ENCODE results near the gene NOC4L.

The NOC4L gene

DNA sequence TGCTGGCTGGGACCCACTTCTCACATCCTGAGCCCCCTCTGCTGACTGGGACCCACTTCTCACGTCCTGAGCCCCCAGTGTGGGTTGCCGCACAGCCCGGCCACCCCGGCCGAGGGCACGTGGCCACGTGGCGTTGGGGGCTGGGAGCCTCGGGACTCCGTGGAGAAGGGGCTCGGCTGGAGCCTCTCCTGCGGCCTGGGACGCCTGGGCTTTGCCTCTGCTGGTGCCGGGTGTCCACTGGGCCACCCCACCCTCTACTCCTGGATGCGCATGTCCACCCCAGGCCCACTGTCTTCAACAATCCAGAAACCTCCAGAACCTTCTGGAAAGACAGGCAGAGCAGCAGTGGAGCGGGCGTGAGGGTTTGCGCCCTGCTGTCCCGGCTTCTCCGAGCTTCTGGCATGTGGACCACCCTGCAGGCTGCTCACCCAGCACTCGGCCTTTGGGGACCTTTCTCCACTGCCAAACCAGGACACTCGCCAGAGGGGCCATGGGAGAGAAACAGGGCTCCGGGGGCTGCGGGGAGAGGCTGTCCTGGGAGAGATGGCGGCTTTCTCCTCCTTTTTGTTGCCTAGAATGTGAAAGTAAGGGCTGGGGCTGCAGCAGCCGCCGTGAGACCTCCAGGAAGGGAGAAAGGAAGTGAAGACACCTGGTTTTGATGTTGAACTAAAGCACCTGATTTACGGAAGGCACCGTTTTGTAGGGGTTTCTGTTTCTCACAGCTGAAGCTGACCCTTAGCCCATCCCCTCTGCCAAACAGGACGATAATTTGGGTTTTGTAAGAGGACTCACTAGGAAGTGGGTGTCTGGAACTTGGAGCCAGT lies 30.0 kb downstream of the NOC4L start:
- POLR2A ChIA-PET: no interaction called here
- TF ChIP-seq CTCF (IDR thresholded peaks at IDR 0.05; ENCODE audit: insufficient read depth, low read length, missing control alignments): no peak
- DNase-seq (ENCODE audit: low read depth, low spot score): no peak
- CTCF ChIA-PET: interaction anchor here (1.5 kb wide), 1 partner anchor 21 kb away, joined by 3 read pairs; no protein-coding TSS in a partner anchor
- H3K4me3 ChIP-seq (ENCODE audit: low read depth, low read length): no peak overlapping the region

DNA sequence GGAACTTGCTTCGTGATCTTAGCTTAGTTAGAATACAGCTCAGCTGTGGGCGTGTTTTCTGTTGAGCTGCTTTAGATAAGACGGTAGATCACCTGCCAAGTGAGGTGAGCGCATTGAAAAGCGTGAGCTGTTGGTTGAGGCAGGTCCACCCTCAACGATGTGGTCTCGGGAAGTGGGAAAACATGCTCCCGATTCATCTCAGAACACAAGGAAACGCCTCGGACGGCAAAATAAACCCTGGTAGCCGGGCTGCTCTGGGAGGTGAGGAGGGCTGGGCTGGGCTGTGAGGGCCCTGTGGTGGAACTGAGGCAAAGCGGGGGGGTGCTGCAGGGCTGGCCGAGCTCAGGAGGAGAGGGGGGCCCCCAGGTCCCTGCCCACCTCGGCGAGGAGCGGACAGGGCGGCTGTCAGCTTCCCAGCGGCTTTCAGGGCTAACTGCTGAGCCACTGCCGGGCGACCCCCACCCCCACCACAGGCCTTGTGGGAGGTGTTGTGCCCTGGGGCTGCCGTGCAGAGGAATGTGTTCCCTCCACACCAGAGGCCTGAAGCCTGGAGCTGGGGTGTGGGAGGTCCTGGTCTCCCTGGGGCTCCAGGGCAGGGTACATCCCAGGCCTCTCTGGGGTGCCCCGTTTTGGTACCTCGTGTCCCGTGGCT lies 30.7 kb downstream of the NOC4L start:
- no peak for DNase-seq (ENCODE audit: low read depth, low spot score)
- POLR2A ChIA-PET: no interaction called here
- CTCF ChIA-PET: interaction anchor here (1.5 to 1.7 kb wide), 2 partner anchors 21 to 239 kb away, joined by 3 read pairs; no protein-coding TSS in a partner anchor
- no peak for TF ChIP-seq CTCF (IDR thresholded peaks at IDR 0.05; ENCODE audit: insufficient read depth, low read length, missing control alignments)
- no peak overlapping the region for H3K4me3 ChIP-seq (ENCODE audit: low read depth, low read length)

DNA sequence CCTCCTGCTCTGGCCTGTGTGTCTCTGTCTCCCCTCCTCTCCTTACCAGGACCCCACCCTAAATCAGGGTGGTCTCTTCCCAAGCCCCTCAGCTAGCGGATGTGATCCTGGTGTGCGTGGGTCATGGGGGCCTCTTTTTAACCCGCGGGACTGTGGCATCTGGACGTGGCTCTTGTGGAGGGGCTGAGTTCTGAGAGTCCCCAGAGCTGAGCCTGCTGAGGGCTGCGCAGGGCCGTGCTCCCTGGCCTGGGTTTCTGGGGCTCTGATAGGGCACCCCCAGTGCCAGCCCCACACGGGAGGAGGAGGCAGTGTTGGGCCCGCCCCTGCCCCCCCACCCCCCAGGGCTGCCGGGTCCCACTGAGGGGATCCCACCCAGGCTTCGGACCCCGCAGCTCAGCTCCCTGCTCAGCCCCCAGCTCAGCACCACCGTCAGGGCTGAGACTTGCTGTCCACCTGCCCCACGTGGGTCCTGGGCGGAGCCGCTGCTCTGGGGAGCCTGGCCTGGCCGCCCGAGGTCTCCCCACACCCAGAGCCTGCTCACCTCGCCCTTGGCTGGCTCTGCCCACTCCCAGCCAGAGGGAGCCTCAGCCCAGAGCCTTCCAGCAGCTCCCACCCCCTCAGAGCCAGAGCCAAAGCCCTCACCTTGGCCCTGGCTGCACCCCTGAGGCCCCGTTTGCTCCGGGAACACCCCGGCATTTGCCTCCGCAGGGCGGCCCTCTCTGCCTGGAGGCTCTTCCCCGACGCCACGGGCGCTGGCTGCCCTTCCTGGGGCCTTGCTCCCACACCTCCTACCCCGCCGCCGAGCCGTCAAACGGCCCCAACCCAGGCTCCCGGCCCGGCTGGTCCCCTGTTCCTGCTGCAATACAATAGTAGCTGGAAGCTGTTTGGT lies 31.5 kb downstream of the NOC4L start:
- POLR2A ChIA-PET: no interaction called here

GRCh38 chr12:132176385-132176919 lies 32.2 kb downstream of the NOC4L start:
- ChIA-PET POLR2A (no interaction called here), CTCF (interaction anchor here (1.7 kb wide), 1 partner anchor 237 kb away, joined by 3 read pairs; no protein-coding TSS in a partner anchor)
- no peak overlapping the region for H3K4me3 ChIP-seq (ENCODE audit: low read depth, low read length)
- DNase-seq (ENCODE audit: low read depth, low spot score): no peak
- TF ChIP-seq CTCF (IDR thresholded peaks at IDR 0.05; ENCODE audit: insufficient read depth, low read length, missing control alignments): no peak

More for the DNA sequence above, 31.5 kb downstream of the NOC4L start:
- CTCF ChIA-PET: interaction anchor here (1.5 to 1.7 kb wide), 2 partner anchors 22 to 238 kb away, joined by 3 read pairs; no protein-coding TSS in a partner anchor
- no peak for DNase-seq (ENCODE audit: low read depth, low spot score)
- no peak overlapping the region for H3K4me3 ChIP-seq (ENCODE audit: low read depth, low read length)
- no peak for TF ChIP-seq CTCF (IDR thresholded peaks at IDR 0.05; ENCODE audit: insufficient read depth, low read length, missing control alignments)

DNA sequence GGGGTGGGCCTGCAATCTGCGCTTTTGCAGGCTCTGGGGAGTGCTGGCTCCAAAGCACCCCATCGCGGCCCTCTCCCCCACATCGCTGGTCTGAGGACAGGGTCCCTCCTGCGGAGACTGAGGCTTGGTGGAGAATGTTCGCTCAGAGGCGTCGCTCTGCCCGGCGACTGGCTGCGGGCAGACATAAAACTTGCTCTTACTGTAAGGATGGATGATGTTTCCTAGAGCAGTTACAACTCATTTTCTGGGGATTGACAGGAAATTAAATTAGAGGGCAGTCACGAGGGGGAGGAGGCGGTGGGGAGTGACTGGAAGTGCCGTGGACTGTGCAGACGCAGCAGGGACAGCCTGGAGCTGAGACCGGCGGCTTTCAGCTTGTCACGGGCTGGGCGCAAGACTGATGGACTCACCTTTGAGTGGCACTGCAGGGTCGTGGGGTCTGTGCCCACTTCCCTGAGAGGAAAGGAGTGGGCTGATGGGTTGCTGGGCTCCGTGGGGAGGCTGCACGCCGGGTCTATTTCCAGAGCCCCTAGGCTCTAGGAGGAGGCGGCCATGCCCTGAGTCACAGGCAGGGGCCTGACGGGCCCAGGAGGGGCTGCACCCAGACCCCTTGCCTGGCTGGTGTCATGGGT lies 32.8 kb downstream of the NOC4L start:
- no peak for DNase-seq (ENCODE audit: low read depth, low spot score)
- ChIA-PET CTCF (no interaction called here), POLR2A (no interaction called here)
- no peak for TF ChIP-seq CTCF (IDR thresholded peaks at IDR 0.05; ENCODE audit: insufficient read depth, low read length, missing control alignments)
- H3K4me3 ChIP-seq (ENCODE audit: low read depth, low read length): no peak overlapping the region
